ENCODE measurements around the gene CLCC1.

CLCC1 gene

DNA sequence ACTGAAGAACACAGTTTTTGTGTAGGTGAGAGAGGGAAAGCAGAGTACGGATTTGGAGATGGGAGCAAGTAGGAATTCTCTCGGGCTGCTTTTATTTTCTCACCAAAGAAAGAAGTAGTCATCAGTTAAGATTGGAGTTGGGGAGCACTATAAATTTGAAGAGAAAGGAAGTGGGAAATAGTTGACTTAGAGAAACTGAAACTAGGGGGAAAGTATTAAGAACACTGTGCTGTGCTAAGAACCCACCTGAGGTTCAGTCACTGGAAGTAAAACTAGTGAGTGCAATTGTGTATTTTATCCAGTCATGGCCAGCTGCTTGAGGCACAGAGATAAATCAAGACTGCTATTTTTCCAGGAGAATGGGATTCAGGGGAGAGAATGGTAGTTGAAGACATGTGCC is 37.4 kb downstream of the CLCC1 start:
- no peak for DNase-seq (ENCODE audit: extremely low read depth in 1 of 2, low read depth in 1 of 2)

GRCh38 chr1:108916788-108917187 is 46.5 kb downstream of the CLCC1 start:
- DNase-seq (ENCODE audit: extremely low read depth in 1 of 2, low read depth in 1 of 2) = no peak
